Sigmoid colon (tissue), 4 donors: ENCODE measurements around the gene ASPN.

Experiments
- POLR2A ChIP-seq, 2 donors: fragments of 450-650 bp; IDR thresholded peaks; one replicate each; pipeline ENCODE4 v1.6.1; 2016; ENCODE audit warnings: antibody characterized with exemption in 2 of 2, mild to moderate bottlenecking in 2 of 2, moderate library complexity in 2 of 2
- POLR2AphosphoS5 ChIP-seq, 4 donors: sonication (generic); formaldehyde crosslinking; IDR thresholded peaks; one replicate each; pipeline ENCODE4 v1.6.1; 2017; ENCODE audit warnings: antibody characterized with exemption in 4 of 4
- TF ChIP-seq, protein P1 (sequence below), 4 experiments: fragments of 450-650 bp in 3 of 4; fragments of 200-600 bp in 1 of 4; IDR thresholded peaks; one replicate each; pipeline ENCODE4 v1.5.1; 2016 to 2019; ENCODE audit warnings: antibody characterized with exemption in 4 of 4, mild to moderate bottlenecking in 3 of 4, moderate library complexity in 2 of 4

GRCh38 chr9:92527832-92528521 is 45.7 kb upstream of the ASPN start:
- TF ChIP-seq, protein P1, sequence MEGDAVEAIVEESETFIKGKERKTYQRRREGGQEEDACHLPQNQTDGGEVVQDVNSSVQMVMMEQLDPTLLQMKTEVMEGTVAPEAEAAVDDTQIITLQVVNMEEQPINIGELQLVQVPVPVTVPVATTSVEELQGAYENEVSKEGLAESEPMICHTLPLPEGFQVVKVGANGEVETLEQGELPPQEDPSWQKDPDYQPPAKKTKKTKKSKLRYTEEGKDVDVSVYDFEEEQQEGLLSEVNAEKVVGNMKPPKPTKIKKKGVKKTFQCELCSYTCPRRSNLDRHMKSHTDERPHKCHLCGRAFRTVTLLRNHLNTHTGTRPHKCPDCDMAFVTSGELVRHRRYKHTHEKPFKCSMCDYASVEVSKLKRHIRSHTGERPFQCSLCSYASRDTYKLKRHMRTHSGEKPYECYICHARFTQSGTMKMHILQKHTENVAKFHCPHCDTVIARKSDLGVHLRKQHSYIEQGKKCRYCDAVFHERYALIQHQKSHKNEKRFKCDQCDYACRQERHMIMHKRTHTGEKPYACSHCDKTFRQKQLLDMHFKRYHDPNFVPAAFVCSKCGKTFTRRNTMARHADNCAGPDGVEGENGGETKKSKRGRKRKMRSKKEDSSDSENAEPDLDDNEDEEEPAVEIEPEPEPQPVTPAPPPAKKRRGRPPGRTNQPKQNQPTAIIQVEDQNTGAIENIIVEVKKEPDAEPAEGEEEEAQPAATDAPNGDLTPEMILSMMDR (IDR thresholded peaks at IDR 0.05): no peak
- TF ChIP-seq POLR2A (IDR thresholded peaks at IDR 0.05) (no peak), POLR2AphosphoS5 (IDR thresholded peaks at IDR 0.05) (no peak)
